K562 (cell line): ENCODE results near the gene PGRMC2. TPM values are rescaled to one million over a fixed set of nuclear protein-coding genes. Genes with fewer than 3 reads are reported as not detected.
A peak's percentile ranks its signal among the peaks of the same experiment; 100 is the strongest.

Experiments
- ARHGAP35 ChIP-seq: fragments of 450-650 bp; IDR thresholded peaks from 2 replicates; pipeline ENCODE4 v1.6.1; 2018; ENCODE audit not compliant: partially characterized antibody
- CTCFL ChIP-seq: IDR thresholded peaks from 2 replicates; pipeline ENCODE4 v1.6.1; 2011; ENCODE audit warnings: borderline replicate concordance, low read depth, mild to moderate bottlenecking, moderate library complexity, low read length; ENCODE audit not compliant: insufficient read depth, poor library complexity, severe bottlenecking
- DPF2 ChIP-seq: fragments of 450-650 bp; IDR thresholded peaks from 2 replicates; pipeline ENCODE4 v1.6.1; 2016
- E2F6 ChIP-seq, 2 experiments: IDR thresholded peaks; 2 replicates each; pipeline ENCODE4 v1.6.1; 2011; ENCODE audit warnings: borderline replicate concordance in 1 of 2, control low read depth in 1 of 2, low read depth in 1 of 2, low read length in 1 of 2, mild to moderate bottlenecking in 1 of 2, mixed read lengths in 1 of 2, moderate library complexity in 1 of 2; ENCODE audit not compliant: insufficient read depth in 1 of 2, insufficient read length in 1 of 2, poor library complexity in 1 of 2, severe bottlenecking in 1 of 2; ENCODE audit errors: extremely low read depth in 1 of 2
- HNRNPH1 ChIP-seq: fragments of 200-400 bp; formaldehyde crosslinking; optimal IDR thresholded peaks from 2 replicates; pipeline ENCODE3; 2017; ENCODE audit warnings: low read depth, mild to moderate bottlenecking, low read length, moderate library complexity
- RBM39 ChIP-seq: fragments of 200-400 bp; formaldehyde crosslinking; optimal IDR thresholded peaks from 2 replicates; pipeline ENCODE3; 2018; ENCODE audit warnings: low read depth, low read length
- SMARCB1 ChIP-seq: IDR thresholded peaks from 2 replicates; pipeline ENCODE4 v1.6.1; 2011; ENCODE audit warnings: improper control_type of control experiment, low read depth; ENCODE audit not compliant: insufficient read length
- SREBF1 ChIP-seq: fragments of 150-350 bp; IDR thresholded peaks from 2 replicates; pipeline ENCODE4 v1.6.1; 2014; ENCODE audit warnings: antibody characterized with exemption, low read depth, low read length, borderline replicate concordance
- VEZF1 ChIP-seq: fragments of 200-800 bp; sonication (Bioruptor generic); IDR thresholded peaks from 2 replicates; pipeline ENCODE4 v1.6.1; 2017; ENCODE audit warnings: missing genetic modification characterization, missing compliant biosample characterization
- ZBTB40 ChIP-seq, 2 experiments: fragments of 450-650 bp in 1 of 2; sonication (generic) in 1 of 2; formaldehyde crosslinking in 1 of 2; IDR thresholded peaks; 2 replicates each; pipeline versions ENCODE4 v1.7.1 to v1.9.0; 2016 to 2022; ENCODE audit warnings: inconsistent platforms in 1 of 2, mild to moderate bottlenecking in 1 of 2, missing genetic modification reagents in 1 of 2
- ZNF561 ChIP-seq: fragments of 450-650 bp; formaldehyde crosslinking; conservative IDR thresholded peaks from 2 replicates; pipeline ENCODE4 v1.4.0; 2020; ENCODE audit warnings: mild to moderate bottlenecking, moderate library complexity
- ZNF75A ChIP-seq: fragments of 450-650 bp; formaldehyde crosslinking; IDR thresholded peaks from 2 replicates; pipeline ENCODE4 v1.4.0; 2020; ENCODE audit warnings: mild to moderate bottlenecking
- ZNF79 ChIP-seq: fragments of 250-450 bp; sonication (Bioruptor Pico); IDR thresholded peaks from 2 replicates; pipeline ENCODE4 v1.4.0; 2020; ENCODE audit warnings: low read depth, mild to moderate bottlenecking, moderate library complexity
- ZSCAN29 ChIP-seq: fragments of 450-650 bp; IDR thresholded peaks from 2 replicates; pipeline ENCODE4 v1.6.1; 2017
- polyA plus RNA-seq, 8 experiments: library from polyadenylated mRNA; depleted of rRNA in 4 of 8; stranded (reverse) in 5 of 8; unstranded in 3 of 8; fragments of >200 nt; fragmentation: Nextera tagmentation in 2 of 8; fragmentation: Illumina TruSeq in 1 of 8; extraction: Ambion mirVana in 2 of 8; extraction: Trizol in 1 of 8; gene quantifications; 2 replicates each; pipeline versions ENCODE4 v1.2.1 to v1.2.3, GENCODE V29; 2011 to 2014; ENCODE audit warnings: inconsistent platforms in 1 of 8, missing spikeins in 1 of 8
- total RNA-seq, 7 experiments: library from RNA; depleted of rRNA in 6 of 7; stranded (reverse); fragments of >200 nt in 6 of 7; fragmentation: Illumina TruSeq in 2 of 7; extraction: Trizol in 2 of 7; gene quantifications; 2 replicates each; pipeline versions ENCODE4 v1.2.1 to v1.2.3, GENCODE V29; 2011 to 2021; ENCODE audit warnings: low replicate concordance in 1 of 7

Gene PGRMC2
- total and polyA plus RNA-seq, 9 of the 15 experiments (the other 6 are each of a cell fraction or from before 2014, with no cell fraction given): 12.4 to 81.3 (median 22.7) TPM

GRCh38 chr4:128288689-128289106, 1.1 kb upstream of the PGRMC2 start (continued):
- TF ChIP-seq ZBTB40 (IDR thresholded peaks at IDR 0.05): peak; percentile 32; the same call in 1 of the 2 replicates
- no peak for TF ChIP-seq ZBTB40 (CRISPR knock-in tag; IDR thresholded peaks at IDR 0.05)
- TF ChIP-seq HNRNPH1: no peak
- no peak for TF ChIP-seq ZNF561
- no peak for TF ChIP-seq SREBF1
- no peak for TF ChIP-seq RBM39
- TF ChIP-seq DPF2: no peak; the same call in 1 of the 2 replicates
- no peak for TF ChIP-seq ZNF75A (CRISPR knock-in tag)
- no peak for TF ChIP-seq CTCFL
- TF ChIP-seq ZSCAN29: no peak
- no peak for TF ChIP-seq VEZF1 (CRISPR knock-in tag)
- TF ChIP-seq SMARCB1: no peak
- TF ChIP-seq ZNF79: no peak
- no peak for TF ChIP-seq ARHGAP35
- TF ChIP-seq E2F6 (IDR thresholded peaks at IDR 0.05; ENCODE audit: borderline replicate concordance in 1 of 2, extremely low read depth in 1 of 2, insufficient read depth in 1 of 2, insufficient read length in 1 of 2, low read depth in 1 of 2, low read length in 1 of 2, poor library complexity in 1 of 2, severe bottlenecking in 1 of 2): peak in 1 of 2 experiments; percentile 43
